Natural killer cell (primary cell): ENCODE data around the gene TALDO1. TPM values are rescaled to one million over a fixed set of nuclear protein-coding genes. Genes with fewer than 3 reads are reported as not detected.
A peak's percentile ranks its signal among the peaks of the same experiment; 100 is the strongest.

ENCODE experiments used
- ATAC-seq, 3 donors: fragments of 150-1000 bp in 2 of 3; fragments of 200-7000 bp in 1 of 3; cut with Tn5 transposase; 1 replicate in 1 of 3; 2 replicates in 2 of 3; pipeline ENCODE4 v1.10.0; 2021; ENCODE audit warnings: mild to moderate bottlenecking in 2 of 3, moderate library complexity in 2 of 3
- DNase-seq, 2 donors: peaks; one replicate each; pipeline versions ENCODE4 v3.0.0 to v3.0.0-alpha.2; 2013 to 2021; ENCODE audit warnings: mixed read lengths in 1 of 2
- H3K27ac ChIP-seq: one replicate; pipeline ENCODE4 v1.5.1; 2013; ENCODE audit warnings: mild to moderate bottlenecking, low read length
- H3K27me3 ChIP-seq: one replicate; pipeline ENCODE4 v1.6.1; 2013; ENCODE audit warnings: low read length; ENCODE audit not compliant: control insufficient read depth, insufficient read depth
- H3K36me3 ChIP-seq: one replicate; pipeline ENCODE4 v1.6.1; 2013; ENCODE audit warnings: low read length; ENCODE audit not compliant: control insufficient read depth, insufficient read depth
- H3K4me1 ChIP-seq: one replicate; pipeline ENCODE4 v1.6.1; 2013; ENCODE audit warnings: low read length; ENCODE audit not compliant: control insufficient read depth, insufficient read depth
- H3K4me3 ChIP-seq: one replicate; pipeline ENCODE4 v1.5.1; 2013; ENCODE audit warnings: low read length
- H3K9me3 ChIP-seq: one replicate; pipeline ENCODE4 v1.6.1; 2013; ENCODE audit warnings: low read length; ENCODE audit not compliant: control insufficient read depth, insufficient read depth
- H3K27ac Mint-ChIP-seq, 2 donors: one replicate each; pipeline ENCODE4 v1.8.0; 2022; ENCODE audit warnings: mild to moderate bottlenecking in 2 of 2, mixed read lengths in 2 of 2, moderate library complexity in 1 of 2
- H3K27me3 Mint-ChIP-seq, 2 donors: one replicate each; pipeline ENCODE4 v1.8.0; 2022; ENCODE audit warnings: low read depth in 2 of 2, mixed read lengths in 2 of 2
- H3K36me3 Mint-ChIP-seq: one replicate; pipeline ENCODE4 v1.8.0; 2022; ENCODE audit warnings: mixed read lengths
- H3K4me1 Mint-ChIP-seq, 2 donors: one replicate each; pipeline ENCODE4 v1.8.0; 2022; ENCODE audit warnings: mixed read lengths in 2 of 2
- H3K4me3 Mint-ChIP-seq: one replicate; pipeline ENCODE4 v1.8.0; 2022; ENCODE audit warnings: mild to moderate bottlenecking, moderate library complexity, mixed read lengths
- H3K9me3 Mint-ChIP-seq, 2 donors: one replicate each; pipeline ENCODE4 v1.8.0; 2022; ENCODE audit warnings: mixed read lengths in 2 of 2
- CTCF ChIP-seq: fragments of 200-600 bp; IDR thresholded peaks from one replicate; pipeline ENCODE4 v1.8.0; 2022; ENCODE audit warnings: antibody characterized with exemption
- WGBS: methylation state at CpG from one replicate; pipeline ENCODE4 v1.1.7; 2013; ENCODE audit warnings: missing lambda C conversion rate; ENCODE audit not compliant: insufficient coverage; 5-methylcytosine and 5-hydroxymethylcytosine counted together
- intact Hi-C: fragments of 100-400 bp; cut with micrococcal nuclease; formaldehyde crosslinking; loops from one replicate; pipeline ENCODE4 v1.14.2; 2022
- total RNA-seq, 4 donors: library from RNA; stranded (reverse); fragments of 120-200 nt in 1 of 4; gene quantifications; one replicate each; pipeline versions ENCODE4 v1.2.3 to v1.2.4, GENCODE V29; 2013 to 2022

The TALDO1 gene
- total RNA-seq, 3 donors from 2014 or later (not counting 1 experiment from before 2014, with no cell fraction given), result 46.1 to 94.8 (median 55.4) TPM

GRCh38 chr11:763073-763463 is 15.8 kb downstream of the TALDO1 start:
- no peaks in the 10 kb centered on the region for H3K36me3 Mint-ChIP-seq
- intact Hi-C loops, result no loop called here
- no peaks in the 10 kb centered on the region for H3K4me1 Mint-ChIP-seq
- no peaks in the 10 kb centered on the region for H3K27me3 Mint-ChIP-seq
- 95% methylated on average over 12 of the region's 24 CpGs for WGBS
- Histone ChIP-seq H3K9me3 (no peaks in the 10 kb centered on the region), H3K4me3 (no peak overlapping the region), H3K4me1 (no peaks in the 10 kb centered on the region), H3K27ac (no peak overlapping the region), H3K27me3 (no peaks in the 10 kb centered on the region), H3K36me3 (peaks cover 51% of the 10 kb centered on the region)
- DNase-seq (no peak), ATAC-seq (no peak)
- no peaks in the 10 kb centered on the region for H3K9me3 Mint-ChIP-seq
- no peak for TF ChIP-seq CTCF
- no peak overlapping the region for H3K27ac Mint-ChIP-seq
- H3K4me3 Mint-ChIP-seq, result no peak overlapping the region

- intact Hi-C loops, result no loop called here
- H3K27ac Mint-ChIP-seq, result no peak overlapping the region
- 95% methylated on average over 21 of the region's 22 CpGs for WGBS
- no peak for ATAC-seq
- H3K9me3 Mint-ChIP-seq, result no peaks in the 10 kb centered on the region
- peaks cover 51% of the 10 kb centered on the region for H3K36me3 ChIP-seq
- no peak for TF ChIP-seq CTCF
- H3K27me3 ChIP-seq, result no peaks in the 10 kb centered on the region
- H3K4me3 Mint-ChIP-seq, result no peak overlapping the region
- H3K27me3 Mint-ChIP-seq, result no peaks in the 10 kb centered on the region
- peak in 1 of 2 donors; percentile 4 for DNase-seq
- no peaks in the 10 kb centered on the region for H3K4me1 ChIP-seq
- no peaks in the 10 kb centered on the region for H3K36me3 Mint-ChIP-seq
- no peak overlapping the region for H3K27ac ChIP-seq
- no peaks in the 10 kb centered on the region for H3K4me1 Mint-ChIP-seq
- H3K4me3 ChIP-seq, result no peak overlapping the region
- no peaks in the 10 kb centered on the region for H3K9me3 ChIP-seq
Observed at GRCh38 chr11:763549-764321, 16.5 kb downstream of the TALDO1 start.

- H3K36me3 Mint-ChIP-seq, result no peaks in the 10 kb centered on the region
- ATAC-seq (no peak), DNase-seq (peak in 1 of 2 donors; percentile 6)
- WGBS, result 95% methylated on average over 18 of the region's 18 CpGs
- H3K9me3 Mint-ChIP-seq, result no peaks in the 10 kb centered on the region
- no peaks in the 10 kb centered on the region for H3K4me1 ChIP-seq
- no peaks in the 10 kb centered on the region for H3K4me1 Mint-ChIP-seq
- no peak for TF ChIP-seq CTCF
- no peak overlapping the region for H3K4me3 ChIP-seq
- no peaks in the 10 kb centered on the region for H3K27me3 Mint-ChIP-seq
- peaks cover 44% of the 10 kb centered on the region for H3K36me3 ChIP-seq
- H3K27me3 ChIP-seq, result no peaks in the 10 kb centered on the region
- intact Hi-C loops, result no loop called here
- no peak overlapping the region for H3K27ac Mint-ChIP-seq
- H3K27ac ChIP-seq, result no peak overlapping the region
- H3K4me3 Mint-ChIP-seq, result no peak overlapping the region
- no peaks in the 10 kb centered on the region for H3K9me3 ChIP-seq
Observed at GRCh38 chr11:764322-765024, 17.2 kb downstream of the TALDO1 start.
